GM12878 (cell line): ENCODE results near the gene SLC24A4. TPM values are rescaled to one million over a fixed set of nuclear protein-coding genes. Genes with fewer than 3 reads are reported as not detected.

Source experiments
- ATAC-seq: fragments of 200-7000 bp; cut with Tn5 transposase; 3 replicates; pipeline ENCODE4 v1.9.1; 2020; ENCODE audit warnings: mild to moderate bottlenecking, moderate library complexity
- BruUV-seq: library from RNA; stranded (reverse); fragments of 400-500 nt; replicated peaks from 2 replicates; lab custom pipeline; 2021; lab: Mats Ljungman, UMichigan
- CTCF ChIA-PET: fragments of 300-600 bp; sonication (Branson Sonifier 250); formaldehyde crosslinking; extraction: SDS; loops from one replicate; lab custom pipeline; 2021; ENCODE audit warnings: inconsistent platforms; lab: Yijun Ruan, JAX
- POLR2A ChIA-PET: fragments of 350-600 bp; formaldehyde crosslinking; extraction: SDS; loops from one replicate; lab custom pipeline; 2021; ENCODE audit warnings: inconsistent platforms; lab: Charles Lee
- RAD21 ChIA-PET: fragments of 300-600 bp; sonication (Branson Sonifier 250); formaldehyde crosslinking; loops from one replicate; lab custom pipeline; 2023; ENCODE audit warnings: antibody characterized with exemption; ENCODE audit not compliant: unreplicated experiment; lab: Charles Lee
- SMC1A ChIA-PET: fragments of 300-600 bp; sonication (Branson Sonifier 250); formaldehyde crosslinking; loops from one replicate; lab custom pipeline; 2023; ENCODE audit not compliant: unreplicated experiment, uncharacterized antibody; lab: Charles Lee
- DNase-seq: peaks from one replicate; pipeline ENCODE4 v3.0.0-alpha.2; 2011; ENCODE audit warnings: low read depth, low spot score
- FAIRE-seq: peaks from 3 replicates; lab custom pipeline; 2011; peaks lifted over from hg19 to GRCh38; lab: Jason Lieb, UNC
- H2AFZ ChIP-seq: 2 replicates; pipeline ENCODE4 v1.6.0; 2011; ENCODE audit warnings: low read depth, low read length, control low read depth; ENCODE audit not compliant: control insufficient read depth
- H3K27ac ChIP-seq: 2 replicates; pipeline ENCODE4 v1.5.1; 2011; ENCODE audit warnings: control low read depth; ENCODE audit not compliant: control insufficient read depth, insufficient read depth
- H3K27me3 ChIP-seq, 2 experiments: replicated peaks in 1 of 2; 2 replicates each; pipeline versions ENCODE4 v1.6.0 to v1.6.1; 2011; ENCODE audit warnings: low read length in 1 of 2; ENCODE audit not compliant: control insufficient read depth in 2 of 2, insufficient read depth in 2 of 2
- H3K36me3 ChIP-seq, 2 experiments: 2 replicates each; pipeline ENCODE4 v1.5.1; 2011; ENCODE audit warnings: low read length in 1 of 2; ENCODE audit not compliant: control insufficient read depth in 2 of 2, insufficient read depth in 2 of 2
- H3K4me1 ChIP-seq: 2 replicates; pipeline ENCODE4 v1.6.1; 2011; ENCODE audit warnings: mild to moderate bottlenecking, low read length, moderate library complexity, mixed read lengths; ENCODE audit not compliant: control insufficient read depth, insufficient read depth
- H3K4me2 ChIP-seq: 2 replicates; pipeline ENCODE4 v1.6.0; 2011; ENCODE audit warnings: control low read depth; ENCODE audit not compliant: control insufficient read depth, insufficient read depth
- H3K4me3 ChIP-seq: fragments of 200-600 bp; sonication (generic); 2 replicates; pipeline ENCODE4 v1.5.1; 2016
- H3K79me2 ChIP-seq: 2 replicates; pipeline ENCODE4 v1.6.0; 2011; ENCODE audit warnings: low read length; ENCODE audit not compliant: control insufficient read depth, insufficient read depth
- H3K9ac ChIP-seq: 2 replicates; pipeline ENCODE4 v1.8.0; 2011; ENCODE audit warnings: low read length, control low read depth, mixed read lengths; ENCODE audit not compliant: control insufficient read depth, insufficient read depth
- H3K9me3 ChIP-seq: replicated peaks from 3 replicates; pipeline ENCODE4 v1.5.1; 2011; ENCODE audit warnings: mild to moderate bottlenecking, low read length; ENCODE audit not compliant: control insufficient read depth, insufficient read depth
- H4K20me1 ChIP-seq: 2 replicates; pipeline ENCODE4 v1.6.0; 2011; ENCODE audit not compliant: control insufficient read depth, insufficient read depth
- CEBPZ ChIP-seq: fragments of 150-350 bp; IDR thresholded peaks from 2 replicates; pipeline ENCODE4 v1.6.1; 2016; ENCODE audit warnings: low read depth, low read length
- CUX1 ChIP-seq: IDR thresholded peaks from 2 replicates; pipeline ENCODE4 v1.6.1; 2012; ENCODE audit warnings: improper control_type of control experiment, low read depth, low read length; ENCODE audit not compliant: insufficient replicate concordance
- E2F8 ChIP-seq: fragments of 450-650 bp; IDR thresholded peaks from 2 replicates; pipeline ENCODE4 v1.6.1; 2018; ENCODE audit warnings: mild to moderate bottlenecking, low read depth, moderate library complexity; ENCODE audit not compliant: partially characterized antibody
- EGR1 ChIP-seq, 2 experiments: IDR thresholded peaks; 1 replicate in 1 of 2; 2 replicates in 1 of 2; pipeline ENCODE4 v1.6.1; 2011 to 2012; ENCODE audit warnings: low read depth in 2 of 2, low read length in 2 of 2, borderline replicate concordance in 1 of 2, mild to moderate bottlenecking in 1 of 2, moderate library complexity in 1 of 2
- FOXM1 ChIP-seq: IDR thresholded peaks from 2 replicates; pipeline ENCODE4 v1.6.1; 2012; ENCODE audit warnings: low read depth, mild to moderate bottlenecking, inconsistent platforms, low read length, moderate library complexity
- IRF3 ChIP-seq: fragments of 450-650 bp; IDR thresholded peaks from 2 replicates; pipeline ENCODE4 v1.6.1; 2014; ENCODE audit warnings: mild to moderate bottlenecking
- NR2C1 ChIP-seq: fragments of 450-650 bp; IDR thresholded peaks from 2 replicates; pipeline ENCODE4 v1.6.1; 2017; ENCODE audit warnings: antibody characterized with exemption, mild to moderate bottlenecking, moderate library complexity
- POU2F2 ChIP-seq: IDR thresholded peaks from 3 replicates; pipeline ENCODE4 v1.6.1; 2011; ENCODE audit warnings: low read depth, mild to moderate bottlenecking, low read length, borderline replicate concordance
- RBBP5 ChIP-seq: fragments of 200-600 bp; sonication (generic); conservative IDR thresholded peaks from 2 replicates; pipeline ENCODE4 v1.6.1; 2016
- TAF1 ChIP-seq: IDR thresholded peaks from 2 replicates; pipeline ENCODE4 v1.6.1; 2011; ENCODE audit warnings: mild to moderate bottlenecking, low read depth, low read length, borderline replicate concordance
- WRNIP1 ChIP-seq: IDR thresholded peaks from 2 replicates; pipeline ENCODE4 v1.6.1; 2011; ENCODE audit warnings: low read depth, low read length, improper control_type of control experiment, borderline replicate concordance
- ZNF274 ChIP-seq: IDR thresholded peaks from one replicate; pipeline ENCODE4 v1.8.0; 2011; ENCODE audit not compliant: insufficient read length, insufficient read depth
- WGBS: methylation state at CpG from one replicate; pipeline ENCODE4 v1.1.6; 2016; ENCODE audit warnings: low lambda C conversion rate; ENCODE audit not compliant: insufficient replicate concordance, insufficient coverage; ENCODE audit errors: missing lambda C conversion rate; 5-methylcytosine and 5-hydroxymethylcytosine counted together
- in situ Hi-C: fragments of 300-500 bp; cut with MboI; formaldehyde crosslinking; loops from 9 replicates; pipeline ENCODE4 v1.14.3; 2018; ENCODE audit warnings: mixed read lengths
- intact Hi-C: fragments of 100-400 bp; cut with micrococcal nuclease; formaldehyde crosslinking; loops from one replicate; pipeline ENCODE4 v1.14.2; 2022; ENCODE audit not compliant: unreplicated experiment
- polyA plus RNA-seq, 11 experiments: library from polyadenylated mRNA; depleted of rRNA in 4 of 11; unstranded in 6 of 11; stranded (reverse) in 5 of 11; fragments of >200 nt; fragmentation: Nextera tagmentation in 4 of 11; fragmentation: Illumina TruSeq in 1 of 11; extraction: Ambion mirVana in 4 of 11; extraction: Trizol in 1 of 11; gene quantifications; 1 replicate in 1 of 11; 2 replicates in 10 of 11; pipeline versions ENCODE4 v1.2.1 to v1.2.3, GENCODE V29; 2011 to 2016; ENCODE audit warnings: inconsistent platforms in 2 of 11, missing spikeins in 2 of 11, low read depth in 1 of 11
- total RNA-seq, 4 experiments: library from RNA; depleted of rRNA in 3 of 4; stranded (reverse); fragments of >200 nt in 3 of 4; fragmentation: Illumina TruSeq in 1 of 4; extraction: Trizol in 1 of 4; gene quantifications; 2 replicates each; pipeline versions ENCODE4 v1.2.1 to v1.2.3, GENCODE V29; 2013 to 2021

SLC24A4 gene
- total and polyA plus RNA-seq, 10 of the 15 experiments (the other 5 are each of a cell fraction or from before 2014, with no cell fraction given), result under 0.01 to 0.46 (median 0.04) TPM; not detected in 5

- no peak overlapping the region for H2AFZ ChIP-seq
- DNase-seq (no peak), ATAC-seq (no peak), FAIRE-seq (no peak)
- intact Hi-C loops, result no loop called here
- ChIA-PET POLR2A (no interaction called here), RAD21 (no interaction called here), SMC1A (no interaction called here), CTCF (no interaction called here)
- no peaks in the 10 kb centered on the region for H4K20me1 ChIP-seq
- H3K4me2 ChIP-seq, result no peak overlapping the region
- H3K79me2 ChIP-seq, result no peaks in the 10 kb centered on the region
- no peaks in the 10 kb centered on the region for H3K27me3 ChIP-seq
- BruUV-seq, result no TSS peak
- in situ Hi-C loops, result no loop called here
- no peaks in the 10 kb centered on the region for H3K36me3 ChIP-seq
- H3K4me1 ChIP-seq, result no peaks in the 10 kb centered on the region
- 20% methylated on average over 2 of the region's 2 CpGs for WGBS
- no peak overlapping the region for H3K9ac ChIP-seq
- no peak overlapping the region for H3K4me3 ChIP-seq
- H3K27ac ChIP-seq, result no peak overlapping the region
- peaks cover 7% of the 10 kb centered on the region; the same call in 2 of the 3 replicates for H3K9me3 ChIP-seq
- TF ChIP-seq RBBP5, result no peak
- TF ChIP-seq CUX1, result no peak
- no peak for TF ChIP-seq FOXM1
- TF ChIP-seq IRF3, result no peak
- TF ChIP-seq WRNIP1, result no peak
- TF ChIP-seq EGR1 (IDR thresholded peaks at IDR 0.05; ENCODE audit: borderline replicate concordance in 1 of 2, low read depth in 2 of 2, low read length in 2 of 2), result no peak
- no peak for TF ChIP-seq E2F8
- no peak for TF ChIP-seq NR2C1
- TF ChIP-seq ZNF274, result no peak
- no peak for TF ChIP-seq CEBPZ
- no peak for TF ChIP-seq POU2F2
- TF ChIP-seq TAF1, result no peak
These were observed 146.6 kb downstream of the SLC24A4 start for GRCh38 chr14:92469515-92469914.
